Fibroblast of skin of abdomen (primary cell): Measurements from ENCODE around the gene OPCML.

Experiments
- DNase-seq: peaks from one replicate; pipeline ENCODE4 v3.0.0-alpha.2; 2013

Gene OPCML

GRCh38 chr11:132872211-132872610, 660.1 kb downstream of the OPCML start:
- DNase-seq = no peak

DNA sequence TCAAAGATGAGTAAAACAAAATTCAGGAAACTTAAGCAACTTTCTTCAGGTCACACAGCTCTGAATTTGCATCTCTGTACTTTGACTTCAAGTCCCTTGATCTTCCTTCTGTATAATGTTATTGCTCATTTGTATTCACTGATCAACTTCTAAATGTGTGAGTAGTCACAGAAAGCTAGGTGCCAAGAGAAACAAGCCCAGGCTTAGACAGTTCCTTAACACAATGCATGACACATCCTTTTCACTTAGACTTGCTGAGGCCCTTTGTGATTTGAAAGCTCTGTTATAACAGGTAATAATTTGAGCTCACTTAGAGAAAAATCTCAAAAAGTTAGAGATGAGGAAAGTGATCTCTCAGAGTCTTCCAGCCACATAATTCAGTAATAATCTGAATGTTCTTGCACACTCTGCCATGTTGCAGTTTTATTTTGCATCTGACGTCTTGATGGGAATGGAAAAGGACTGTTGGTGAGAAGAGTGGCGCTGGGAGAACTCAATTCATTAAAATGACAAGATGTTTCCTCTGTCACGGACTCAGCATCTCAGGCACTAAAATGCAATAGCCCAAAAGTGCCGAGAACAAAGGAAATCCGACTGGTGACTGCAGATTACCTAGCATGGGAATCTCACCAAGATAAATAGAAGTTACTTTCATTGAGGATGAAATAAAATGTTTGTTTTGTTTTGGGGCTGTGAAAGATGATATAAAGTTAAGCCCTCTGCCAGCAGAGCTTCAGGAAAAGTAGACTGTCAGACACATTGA, 665.3 kb downstream of the OPCML start:
- DNase-seq = peak; percentile 37

DNA sequence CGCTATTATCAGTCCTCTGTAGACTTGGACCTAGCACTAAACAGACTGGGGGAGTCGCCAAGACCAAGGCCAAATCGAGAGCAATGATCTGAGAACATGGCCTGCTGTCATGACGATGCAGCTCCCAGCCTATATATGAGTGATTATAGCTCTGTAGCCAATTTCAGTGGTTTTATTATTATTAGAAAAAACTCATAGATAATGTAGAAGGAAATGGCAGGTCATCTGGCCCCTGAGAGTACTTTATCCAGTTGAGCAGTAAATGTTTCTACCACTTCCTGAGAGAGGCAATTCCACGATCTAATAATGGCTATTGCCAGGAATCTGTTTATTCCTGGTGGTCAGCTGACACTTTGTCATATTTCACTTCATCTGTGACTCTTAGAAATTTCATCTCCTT, 666.7 kb downstream of the OPCML start:
- no peak for DNase-seq

DNA sequence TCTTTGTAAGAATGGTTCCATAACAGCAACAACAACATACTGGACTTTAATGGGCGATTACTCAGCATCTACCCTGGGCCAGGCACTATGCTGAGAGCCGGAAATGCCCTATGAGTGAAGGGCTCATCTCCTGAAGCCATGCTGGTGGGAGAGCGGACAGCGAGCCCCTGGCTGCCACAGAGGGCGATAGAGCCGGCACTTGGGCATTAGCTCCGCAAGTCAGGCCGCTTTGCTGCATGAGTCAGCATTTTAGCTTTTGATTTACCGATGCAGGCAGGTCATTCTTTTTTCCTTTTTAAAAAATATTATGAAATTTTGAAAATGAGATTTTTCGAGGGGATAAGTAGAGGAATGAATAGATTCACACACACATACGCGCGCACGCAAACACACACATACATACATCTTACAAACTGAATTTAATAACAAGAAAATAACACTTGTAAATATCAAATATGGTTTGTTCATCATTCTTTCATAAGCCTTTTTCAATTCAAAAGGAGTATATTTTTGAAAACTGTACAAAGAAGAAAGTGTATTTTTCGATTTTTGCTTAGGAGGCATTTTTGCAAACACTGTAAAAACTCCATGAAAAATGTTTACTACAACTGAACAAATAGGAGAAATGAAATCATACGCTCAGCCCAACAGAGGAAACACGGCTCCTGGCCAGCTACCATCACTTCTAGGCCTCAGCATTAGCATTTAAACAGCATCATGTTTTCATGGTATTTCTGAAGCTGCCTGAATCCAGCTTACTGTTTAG, 667.3 kb downstream of the OPCML start:
- DNase-seq = no peak

GRCh38 chr11:132862933-132863332, 669.4 kb downstream of the OPCML start:
- DNase-seq = no peak

- DNase-seq = peak; percentile 47
Measured at GRCh38 chr11:132862137-132862536, 670.2 kb downstream of the OPCML start.

DNA sequence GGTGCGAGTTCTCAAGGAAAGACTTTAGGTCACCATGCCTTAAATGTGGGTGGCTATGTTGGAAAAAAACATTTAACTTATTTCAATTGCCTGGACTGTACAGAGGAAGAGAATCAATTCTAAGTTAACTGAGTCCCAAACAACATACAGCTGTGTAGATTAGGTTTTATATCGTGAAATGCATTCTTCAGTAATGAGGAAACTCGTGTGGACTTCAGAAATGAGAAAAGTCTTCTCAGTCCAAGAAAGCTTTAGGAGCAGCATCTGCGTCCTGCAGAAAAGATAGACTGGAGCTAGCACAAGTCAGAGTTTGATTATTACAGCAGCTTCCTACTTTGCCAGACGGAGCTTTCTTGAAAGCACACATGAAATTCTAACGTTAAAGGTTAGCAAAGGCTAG, 673.0 kb downstream of the OPCML start:
- DNase-seq = peak; percentile 15

DNA sequence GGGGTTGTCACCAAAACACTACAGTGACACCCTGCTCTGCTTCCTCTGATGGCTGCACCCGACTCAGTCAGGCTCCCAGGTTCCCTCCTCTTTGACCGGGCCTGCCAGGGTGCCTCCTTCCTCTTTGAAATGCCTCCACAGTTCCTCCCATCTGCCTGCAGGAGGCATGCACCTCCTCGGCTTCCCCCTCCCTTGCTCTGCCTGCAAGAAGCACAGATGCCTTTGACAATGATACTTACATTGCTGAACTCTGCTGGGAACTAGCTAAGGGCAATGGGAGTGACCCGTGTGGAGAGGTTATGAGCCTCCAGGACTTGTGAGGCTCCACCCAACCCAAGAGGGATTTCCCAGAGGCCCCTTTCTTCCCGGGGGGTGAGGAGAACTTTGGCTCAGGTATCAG, 674.1 kb downstream of the OPCML start:
- DNase-seq = peak; percentile 48

GRCh38 chr11:132856032-132856431, 676.3 kb downstream of the OPCML start:
- DNase-seq = no peak

DNA sequence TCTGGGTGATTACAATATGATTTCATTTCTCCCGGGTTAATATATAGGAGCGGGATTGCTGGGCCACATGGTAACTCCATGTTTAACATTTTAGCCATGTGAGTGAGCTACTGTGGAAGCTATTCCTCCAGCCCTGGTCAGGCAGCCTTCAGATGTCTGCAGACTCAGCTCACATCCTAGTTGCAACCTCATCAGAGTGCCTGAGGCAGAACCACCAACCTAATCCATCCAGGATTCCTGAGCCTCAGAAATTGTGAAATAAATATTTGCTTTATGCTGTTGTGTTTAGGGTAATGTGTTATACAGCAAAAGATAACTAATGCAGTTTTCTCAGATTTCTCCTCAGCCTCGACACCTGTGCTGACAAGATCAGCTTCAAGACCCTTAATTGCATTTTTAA, 676.8 kb downstream of the OPCML start:
- no peak for DNase-seq

GRCh38 chr11:132853886-132854285, 678.4 kb downstream of the OPCML start:
- DNase-seq = no peak

GRCh38 chr11:132852361-132852760, 679.9 kb downstream of the OPCML start:
- DNase-seq = no peak

GRCh38 chr11:132851247-132851646, 681.1 kb downstream of the OPCML start:
- DNase-seq = no peak

DNA sequence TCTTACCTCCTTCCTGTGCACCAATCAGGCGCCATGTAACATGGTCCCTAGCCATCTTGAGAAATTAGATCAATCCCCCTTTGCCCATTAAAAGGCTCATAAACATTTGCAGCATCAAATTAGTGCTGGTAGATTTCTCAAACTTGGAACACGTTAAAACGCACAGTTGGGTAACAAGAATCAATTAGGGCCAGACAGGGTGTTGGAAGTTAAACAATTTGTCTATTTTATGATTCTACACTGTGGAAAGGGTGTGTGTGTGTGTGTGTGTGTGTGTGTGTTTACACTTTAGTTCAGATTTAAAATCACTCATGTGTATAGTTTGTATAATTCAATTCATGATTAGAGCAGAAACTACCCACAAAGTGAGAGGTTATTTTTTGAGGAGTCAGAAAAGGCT, 682.0 kb downstream of the OPCML start:
- no peak for DNase-seq

- peak; percentile 77 for DNase-seq
Measured at GRCh38 chr11:132848336-132848735, 684.0 kb downstream of the OPCML start.

DNA sequence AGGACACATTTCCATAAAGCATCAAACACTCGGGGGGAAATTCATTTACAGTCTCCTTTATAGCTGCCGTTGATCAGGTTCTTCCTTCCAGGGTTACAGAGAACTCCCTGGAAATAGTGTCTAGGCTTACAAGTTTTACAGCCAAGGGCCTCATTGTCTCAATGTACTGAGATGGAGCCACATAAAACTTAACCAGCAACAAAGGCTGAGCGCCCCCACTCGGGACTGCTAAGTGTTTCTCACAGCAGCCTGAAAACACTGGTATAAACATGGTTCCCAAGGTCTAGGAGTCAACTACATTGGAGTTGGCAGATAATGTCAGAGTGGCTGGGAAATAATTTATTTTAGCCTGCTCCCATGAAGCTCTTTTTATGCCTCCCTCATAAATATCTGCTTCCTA, 686.2 kb downstream of the OPCML start:
- no peak for DNase-seq

GRCh38 chr11:132844956-132845696, 687.2 kb downstream of the OPCML start:
- DNase-seq = peak; percentile 97

DNA sequence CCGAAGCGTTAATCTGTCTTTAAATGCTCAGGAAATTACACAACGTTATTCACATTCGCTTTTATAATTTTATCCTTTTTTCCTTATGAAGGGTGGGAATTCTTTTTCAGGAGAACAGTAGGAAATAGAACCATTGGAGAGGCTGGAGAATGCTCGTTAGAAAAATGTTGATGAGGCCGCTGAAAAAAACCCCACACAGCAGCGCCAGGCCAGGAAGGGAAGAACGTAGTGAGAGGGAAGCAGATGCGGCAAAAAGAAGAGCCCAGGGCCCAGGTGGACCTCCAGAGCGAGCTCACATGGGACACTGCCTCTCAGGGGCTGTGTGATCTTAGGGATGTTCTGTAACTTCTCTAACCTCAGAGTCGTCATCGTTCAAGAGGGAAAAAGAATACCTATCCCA, 691.6 kb downstream of the OPCML start:
- no peak for DNase-seq

GRCh38 chr11:132840191-132840590, 692.1 kb downstream of the OPCML start:
- no peak for DNase-seq

- no peak for DNase-seq
Measured at GRCh38 chr11:132839236-132839945, 692.9 kb downstream of the OPCML start.

- DNase-seq = peak; percentile 74
Measured at GRCh38 chr11:132838627-132839026, 693.7 kb downstream of the OPCML start.

DNA sequence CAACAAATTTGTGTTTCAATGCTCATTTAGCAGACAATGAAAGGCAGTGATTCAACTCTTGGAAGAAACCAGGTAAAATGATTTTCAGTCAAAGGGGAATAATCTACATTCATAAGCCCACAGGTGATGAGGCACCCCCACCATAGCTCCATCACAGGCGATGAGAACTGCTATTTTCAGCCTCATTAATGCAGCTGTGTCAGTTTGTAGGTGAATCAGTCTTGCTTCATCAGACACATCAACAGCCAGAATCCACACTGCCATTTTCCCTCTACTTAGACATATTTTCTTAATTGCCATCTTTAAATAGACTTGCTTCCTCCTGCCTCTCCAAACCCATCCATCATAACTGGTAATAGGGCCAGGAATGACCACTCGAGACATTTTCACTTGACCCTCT, 701.0 kb downstream of the OPCML start:
- no peak for DNase-seq

- no peak for DNase-seq
Measured at GRCh38 chr11:132824642-132825041, 707.7 kb downstream of the OPCML start.
